GM21381 (cell line): ENCODE data around the gene RTN4RL2.

Experiments used
- ATAC-seq: cut with Tn5 transposase; IDR thresholded peaks from one replicate; pipeline ENCODE4 v1.9.1; 2021; ENCODE audit warnings: mild to moderate bottlenecking, moderate library complexity; ENCODE audit not compliant: unreplicated experiment

RTN4RL2 gene

DNA sequence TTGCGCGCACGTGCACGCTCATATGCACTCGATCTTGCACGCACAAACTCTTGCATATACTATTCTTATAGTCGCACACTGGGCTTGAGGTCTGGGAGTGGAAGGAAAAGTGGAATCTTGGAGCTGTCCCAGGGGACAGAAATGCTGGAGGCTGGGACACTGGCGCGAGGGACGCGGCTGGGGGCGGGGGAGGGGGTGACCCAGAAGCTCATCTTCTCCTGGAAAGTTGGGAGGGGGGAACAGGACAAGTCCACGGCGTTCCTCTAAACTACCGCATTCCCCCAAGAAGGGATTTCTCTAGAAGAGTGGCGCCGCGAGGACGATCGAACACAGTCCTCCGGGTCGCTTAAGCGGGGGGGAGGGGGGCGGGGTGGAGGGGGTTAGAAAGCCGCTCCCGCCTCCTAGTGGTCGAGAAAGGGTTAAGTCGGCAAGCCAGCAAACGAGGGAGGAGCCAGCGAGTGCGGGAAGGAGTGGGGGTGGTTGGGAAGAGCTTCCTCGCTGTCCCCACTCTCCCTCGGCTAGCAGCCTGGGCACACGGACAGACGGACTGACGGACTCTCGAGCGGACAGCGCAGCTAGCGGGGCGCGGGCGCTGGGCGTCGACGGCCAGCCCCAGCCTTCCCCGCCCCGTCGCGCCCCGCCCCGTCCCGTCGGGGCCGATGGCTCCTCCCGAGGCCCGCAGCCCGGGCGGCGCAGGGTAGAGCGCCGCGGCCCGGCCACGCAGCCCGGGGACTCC lies at the start of gene RTN4RL2:
Gene RTN4RL2, plus strand, starts transcription at position 507 of the 736 bp plus-strand sequence. CDS start 338 bp downstream, outside the sequence.
- no peak for ATAC-seq

DNA sequence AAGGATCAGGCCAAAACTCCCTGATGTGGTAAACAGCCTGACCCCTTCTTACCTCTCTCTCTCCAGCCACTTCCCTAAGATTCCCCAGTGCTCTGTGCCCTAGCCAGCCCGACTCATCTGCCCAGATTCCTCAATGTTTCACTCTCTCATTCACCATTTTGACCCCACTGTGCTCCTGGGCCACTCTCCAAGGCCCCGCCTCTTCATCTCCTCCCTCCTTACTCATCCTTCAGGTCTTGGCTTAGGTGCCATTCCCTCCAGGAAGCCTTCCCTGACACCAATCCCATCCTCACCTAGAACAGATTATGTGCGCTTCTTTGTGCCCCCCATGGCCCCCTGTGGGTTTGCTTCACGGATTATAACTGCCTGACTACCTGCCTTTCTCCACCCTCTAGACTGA lies 46.6 kb upstream of the RTN4RL2 start:
- ATAC-seq: no peak

DNA sequence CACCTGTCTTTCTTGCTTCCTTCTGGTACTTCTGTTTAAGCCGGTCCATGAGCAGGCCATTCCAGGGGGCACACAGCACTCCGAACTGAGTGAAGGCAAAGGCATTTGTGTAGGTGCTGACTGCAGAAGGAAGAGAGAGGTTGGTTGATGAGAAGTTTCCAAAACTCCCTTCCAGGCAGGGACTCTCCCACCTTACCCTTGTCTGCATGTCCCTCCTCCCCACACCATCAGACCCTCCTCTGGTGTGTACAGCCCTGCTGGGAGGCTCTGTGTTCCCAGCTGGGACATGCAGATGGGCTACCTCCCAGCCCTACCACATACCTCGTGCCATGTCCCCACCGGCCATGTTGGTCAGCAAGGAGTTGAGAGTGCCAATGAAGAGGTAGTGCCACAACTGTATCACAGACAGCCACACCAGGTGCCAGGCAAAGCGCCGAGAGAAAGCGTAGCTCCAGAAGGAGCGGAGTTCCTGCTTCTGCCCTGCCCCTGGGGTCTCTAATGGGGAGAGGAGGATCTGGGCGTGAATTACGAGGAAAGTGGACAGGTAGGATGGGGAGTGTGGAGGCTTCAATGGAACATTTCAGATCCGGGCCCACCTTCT lies 45.6 kb upstream of the RTN4RL2 start:
- ATAC-seq: no peak

GRCh38 chr11:57416436-57416835 lies 43.9 kb upstream of the RTN4RL2 start:
- ATAC-seq: no peak

DNA sequence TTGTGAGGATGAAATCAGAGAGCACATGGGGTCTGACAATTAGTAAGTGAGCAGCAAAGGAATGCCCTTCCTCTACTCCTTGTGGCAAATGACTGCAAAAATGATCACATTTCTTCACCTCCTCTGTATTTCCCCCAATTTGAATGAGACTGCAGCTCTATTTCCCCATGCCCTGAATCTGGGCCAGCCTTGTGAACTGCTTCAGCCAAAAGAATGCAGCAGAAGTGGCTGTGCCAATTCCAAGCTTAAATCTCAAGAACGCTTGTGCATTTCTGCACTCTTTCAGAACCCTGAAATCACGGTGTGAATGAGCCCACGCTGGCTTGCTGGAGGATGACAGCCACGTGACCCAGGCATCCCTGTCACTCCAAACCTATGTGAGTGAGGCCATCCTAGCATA lies 43.3 kb upstream of the RTN4RL2 start:
- no peak for ATAC-seq

GRCh38 chr11:57418131-57418530 lies 42.2 kb upstream of the RTN4RL2 start:
- no peak for ATAC-seq

DNA sequence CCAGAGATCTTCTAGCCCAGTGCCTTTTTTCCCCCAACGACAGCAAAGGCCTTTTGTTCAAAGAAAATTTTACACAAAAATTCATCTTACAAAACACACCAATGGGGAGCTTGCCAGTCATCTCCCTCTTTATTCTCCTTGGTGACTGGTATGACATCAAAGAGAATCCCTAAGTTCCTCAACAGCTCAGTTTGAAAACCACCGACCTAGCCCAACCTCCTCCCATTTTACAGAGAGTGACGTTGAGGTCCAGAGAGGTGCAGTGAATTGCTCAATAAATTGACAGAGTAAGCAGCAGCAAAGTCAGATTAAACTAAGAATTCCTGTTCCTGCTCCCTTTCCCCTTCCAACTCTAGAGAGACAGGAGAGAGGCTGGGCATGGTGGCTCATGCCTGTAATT lies 41.2 kb upstream of the RTN4RL2 start:
- no peak for ATAC-seq

GRCh38 chr11:57421066-57421465 lies 39.3 kb upstream of the RTN4RL2 start:
- ATAC-seq: no peak

GRCh38 chr11:57421805-57422204 lies 38.5 kb upstream of the RTN4RL2 start:
- ATAC-seq: no peak

- no peak for ATAC-seq
Observed at GRCh38 chr11:57422669-57423068, 37.7 kb upstream of the RTN4RL2 start.

DNA sequence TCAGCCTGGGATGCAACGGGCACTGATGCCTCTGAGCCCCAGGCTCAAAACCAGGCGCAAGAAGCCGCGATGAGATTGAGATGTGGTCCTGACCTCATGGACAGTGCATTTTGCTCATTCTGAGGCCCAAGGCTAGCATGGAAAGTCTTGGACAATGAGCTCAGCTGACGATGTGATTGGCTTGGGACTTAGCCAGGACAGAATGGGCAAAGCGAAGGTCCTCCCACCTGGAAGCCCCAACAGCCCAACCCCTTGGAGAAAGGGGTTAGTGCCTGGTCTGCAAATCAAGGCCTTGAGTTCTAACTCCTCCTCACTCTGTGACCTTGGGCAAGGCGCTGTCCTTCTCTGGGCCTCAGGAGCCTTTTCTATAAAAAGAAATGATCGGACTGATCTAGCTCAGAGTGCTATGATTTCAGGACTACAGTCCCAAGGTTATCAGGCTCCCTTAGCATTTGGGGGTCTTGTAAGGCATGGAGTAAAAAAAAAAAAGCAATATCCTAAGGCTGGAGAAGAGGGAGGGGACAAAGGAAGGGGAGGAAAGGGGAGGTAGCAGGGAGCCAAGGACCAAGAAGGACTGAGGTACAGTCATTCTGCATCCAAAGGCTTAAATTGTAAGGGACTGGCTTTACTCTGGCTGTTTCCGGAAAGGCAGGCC lies 36.1 kb upstream of the RTN4RL2 start:
- no peak for ATAC-seq

DNA sequence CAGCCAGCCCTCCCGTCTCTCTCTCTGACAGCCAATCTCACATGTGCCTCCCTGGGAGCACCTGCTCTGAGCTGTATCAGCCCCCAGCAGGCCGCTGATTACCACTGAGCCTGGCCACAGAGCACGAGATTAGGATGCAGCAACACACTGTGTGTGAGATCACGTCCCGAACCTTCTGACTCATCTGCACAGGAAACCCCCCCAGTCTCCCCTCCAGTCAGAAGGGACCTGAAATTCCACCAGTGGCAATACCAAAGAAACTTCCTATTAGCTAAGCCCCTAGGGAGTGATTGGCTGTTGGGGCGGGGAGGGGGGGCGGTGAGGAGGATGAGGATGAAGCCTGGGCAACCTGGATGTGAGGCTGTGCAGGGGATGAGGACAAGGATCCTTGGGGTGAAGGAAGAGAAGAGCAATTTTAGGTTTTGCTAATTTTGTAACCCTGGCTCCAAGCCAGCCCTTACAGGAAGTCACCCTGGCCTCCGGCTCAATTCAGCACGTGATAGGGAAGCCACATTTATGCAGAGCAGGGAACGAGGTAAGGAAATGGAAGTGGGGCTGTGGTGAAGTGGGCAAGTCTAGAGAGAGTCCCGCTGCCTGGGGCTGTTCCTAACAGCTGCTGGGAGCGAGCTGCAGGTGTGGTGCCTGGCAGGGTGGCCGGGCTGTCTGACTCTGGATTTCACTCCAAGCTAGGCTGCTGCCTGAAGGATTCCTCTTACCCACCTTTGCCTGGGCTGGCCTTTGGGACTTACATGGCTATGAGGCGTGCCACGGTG lies 35.4 kb upstream of the RTN4RL2 start:
- peak; percentile 88 for ATAC-seq

DNA sequence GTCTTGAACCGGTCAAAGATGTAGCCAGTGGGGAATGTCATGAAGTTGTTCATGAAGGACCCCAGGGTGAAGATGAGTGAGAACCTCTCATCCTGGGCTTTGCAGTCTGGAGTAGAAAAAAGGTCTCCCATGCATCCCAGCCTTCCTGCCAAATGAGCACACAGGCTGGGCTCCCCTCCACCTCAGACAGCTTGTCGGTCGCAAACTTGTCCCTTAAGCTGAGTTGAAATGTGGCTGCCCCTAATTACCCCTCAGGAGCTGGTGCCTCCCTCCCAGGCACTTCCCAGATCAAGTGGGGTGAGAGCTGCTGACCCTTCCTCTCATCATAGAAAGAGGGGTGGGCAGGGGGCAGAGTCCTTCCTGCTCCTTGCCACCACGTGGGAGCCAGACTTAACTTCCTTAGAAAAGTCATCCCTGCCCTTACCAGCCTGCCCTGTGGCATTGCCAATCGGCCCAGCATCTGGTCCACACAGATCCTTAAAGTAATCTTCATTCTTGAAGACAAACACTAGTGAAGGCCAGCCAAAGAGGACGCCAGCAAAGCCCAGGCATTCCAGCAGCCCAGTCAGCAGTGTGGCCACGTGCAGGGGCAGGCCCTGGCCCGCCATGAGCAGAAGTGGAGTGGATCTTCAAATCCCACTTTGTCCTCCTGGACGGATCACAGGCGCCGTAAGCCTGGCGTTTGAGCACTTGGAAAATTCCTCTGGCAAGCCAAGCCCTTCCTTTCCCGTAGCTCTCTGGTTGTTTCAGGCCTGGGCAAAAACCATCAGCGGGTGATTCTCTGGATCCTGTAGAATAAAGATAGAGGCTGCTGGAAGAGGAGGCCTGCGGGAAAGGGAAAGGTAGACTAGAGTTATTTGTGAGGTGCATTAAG lies 34.5 kb upstream of the RTN4RL2 start:
- ATAC-seq: no peak

- no peak for ATAC-seq
Observed at GRCh38 chr11:57426439-57426928, 33.8 kb upstream of the RTN4RL2 start.

DNA sequence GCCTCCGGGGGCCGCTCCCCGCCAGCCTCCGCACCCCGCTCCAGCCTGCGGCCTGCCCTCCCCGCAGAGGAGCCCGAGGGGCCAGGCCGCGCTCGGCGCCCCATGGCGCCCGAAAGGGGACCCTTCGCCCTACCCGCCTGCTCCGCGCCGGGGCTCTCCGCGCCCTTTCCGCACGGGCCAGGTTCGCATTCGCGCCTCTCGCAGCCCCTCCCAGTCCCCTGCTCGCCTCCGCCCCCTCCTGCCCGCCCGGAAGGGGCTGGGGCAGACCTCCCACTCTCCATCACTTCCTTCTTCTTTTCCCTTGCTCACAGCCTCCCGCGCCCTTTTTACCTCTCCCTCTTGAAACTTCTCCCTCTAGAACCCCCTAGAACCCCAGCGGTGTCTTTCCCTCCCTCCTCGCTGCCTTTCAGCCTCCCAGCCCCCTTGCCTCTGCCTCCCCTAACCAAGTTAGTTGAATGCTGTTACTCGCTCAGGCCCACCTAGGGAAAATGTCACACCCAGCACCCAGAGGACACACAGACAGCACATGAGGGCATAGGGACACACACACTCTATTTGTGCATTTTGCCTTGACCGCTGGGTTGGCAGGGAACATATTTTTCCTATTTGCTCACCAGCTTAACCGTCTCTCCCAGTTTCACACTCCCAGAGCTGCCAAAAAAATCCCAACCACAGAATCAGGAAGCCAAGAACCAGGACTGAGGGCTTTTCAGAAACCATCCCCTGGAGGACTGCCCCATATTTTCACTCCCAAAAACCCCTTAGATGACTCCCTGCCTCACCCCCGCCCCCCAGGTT lies 33.2 kb upstream of the RTN4RL2 start, which contains the start of gene SLC43A3:
Gene SLC43A3, minus strand, starts transcription at position 193 of the 798 bp plus-strand sequence. CDS start 949 bp downstream, outside the sequence.
- ATAC-seq: peak; percentile 58

- no peak for ATAC-seq
Observed at GRCh38 chr11:57427727-57428082, 32.6 kb upstream of the RTN4RL2 start.

- no peak for ATAC-seq
Observed at GRCh38 chr11:57428643-57429042, 31.7 kb upstream of the RTN4RL2 start.

- no peak for ATAC-seq
Observed at GRCh38 chr11:57429946-57430345, 30.4 kb upstream of the RTN4RL2 start.

DNA sequence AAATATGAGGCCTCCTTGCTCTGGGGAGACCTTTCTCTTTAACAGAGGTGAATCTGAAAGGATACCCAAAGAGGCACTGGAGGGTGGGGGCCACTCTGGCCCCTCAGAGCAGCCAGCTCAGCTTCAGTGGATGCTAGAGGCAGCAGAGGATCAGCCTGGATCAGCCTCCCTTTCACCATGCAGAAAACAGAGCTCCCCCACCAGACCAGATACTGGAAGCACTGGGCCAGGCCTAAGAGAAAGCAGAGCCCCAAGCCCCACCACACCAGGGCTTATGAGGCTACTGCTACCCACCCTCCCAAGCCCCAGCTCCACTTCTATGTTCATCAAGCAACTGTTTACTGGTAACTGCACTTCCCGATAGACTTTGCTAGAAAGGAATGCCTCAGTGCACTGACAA lies 29.4 kb upstream of the RTN4RL2 start:
- ATAC-seq: no peak
